Muscle layer of colon (tissue), 2 donors: ENCODE measurements around the gene KCNJ18.
"Not testable (repeated sequence)": the region's sequence is repeated elsewhere in the genome, so short reads cannot be mapped to it uniquely, and the experiment has no call there.

ENCODE experiments used
- H3K27ac ChIP-seq: one replicate; pipeline ENCODE4 v1.7.0; 2013; ENCODE audit warnings: low read depth, mild to moderate bottlenecking, low read length, moderate library complexity
- H3K27me3 ChIP-seq, 2 donors: one replicate each; pipeline ENCODE4 v1.7.0; 2013; ENCODE audit warnings: low read length in 2 of 2, mild to moderate bottlenecking in 2 of 2; ENCODE audit not compliant: insufficient read depth in 2 of 2, control insufficient read depth in 1 of 2
- H3K36me3 ChIP-seq: one replicate; pipeline ENCODE4 v1.7.0; 2013; ENCODE audit warnings: mild to moderate bottlenecking, low read length; ENCODE audit not compliant: insufficient read depth
- H3K4me1 ChIP-seq: one replicate; pipeline ENCODE4 v1.7.0; 2013; ENCODE audit warnings: mild to moderate bottlenecking, low read length; ENCODE audit not compliant: insufficient read depth
- H3K4me3 ChIP-seq, 2 donors: one replicate each; pipeline ENCODE4 v1.7.0; 2013; ENCODE audit warnings: low read length in 2 of 2, low read depth in 1 of 2, mild to moderate bottlenecking in 1 of 2, moderate library complexity in 1 of 2
- H3K9ac ChIP-seq: one replicate; pipeline ENCODE4 v1.7.0; 2013; ENCODE audit warnings: low read length
- H3K9me3 ChIP-seq: one replicate; pipeline ENCODE4 v1.7.0; 2013; ENCODE audit warnings: mild to moderate bottlenecking, low read length
- donor health status: abdominal sarcoma.
- donor health status: Adenocarcinoma of cecum.

KCNJ18 gene

DNA sequence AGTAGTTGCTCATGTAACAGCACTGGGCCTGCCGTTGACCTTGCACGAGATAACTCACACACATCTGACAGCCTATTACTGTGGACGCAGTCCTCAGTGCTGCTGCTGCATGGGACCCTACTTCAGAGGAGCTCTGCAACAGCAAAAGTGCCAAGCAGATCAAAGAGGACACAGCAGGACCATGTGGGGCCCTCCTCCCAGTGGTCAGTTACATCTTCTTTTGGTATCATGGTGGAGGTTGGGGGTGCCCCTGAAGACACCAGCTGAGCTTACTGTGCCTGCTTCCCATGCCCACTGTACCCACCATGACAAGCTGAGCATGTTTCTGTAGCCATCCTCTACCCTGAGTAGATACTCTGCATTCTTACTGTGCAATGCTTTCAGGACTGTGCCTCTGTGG, 41.6 kb downstream of the KCNJ18 start:
- H3K27me3 ChIP-seq, H3K27ac ChIP-seq, H3K4me1 ChIP-seq, H3K4me3 ChIP-seq, H3K9me3 ChIP-seq, H3K9ac ChIP-seq, H3K36me3 ChIP-seq: not testable (repeated sequence)

DNA sequence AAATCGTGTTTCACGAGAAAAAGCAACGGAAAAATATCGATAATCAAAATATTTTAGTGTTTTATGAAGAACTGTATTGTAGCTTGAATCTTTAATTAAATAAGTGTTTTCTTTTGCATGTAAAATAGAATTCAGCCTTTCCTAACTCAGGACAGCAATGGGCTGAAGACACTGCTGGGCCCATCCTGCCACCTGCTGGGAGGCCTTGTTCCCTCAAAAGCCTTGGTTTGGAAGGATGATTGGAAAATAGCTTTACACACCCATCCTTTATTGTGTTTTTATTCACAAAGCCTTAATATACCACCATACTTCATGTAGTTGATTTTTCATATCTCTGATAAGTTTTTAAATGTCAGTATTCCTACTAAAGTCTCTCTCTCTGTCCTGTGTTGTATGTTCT, 43.5 kb downstream of the KCNJ18 start:
- H3K4me3 ChIP-seq, H3K27ac ChIP-seq, H3K9ac ChIP-seq, H3K9me3 ChIP-seq, H3K4me1 ChIP-seq, H3K27me3 ChIP-seq, H3K36me3 ChIP-seq: not testable (repeated sequence)

DNA sequence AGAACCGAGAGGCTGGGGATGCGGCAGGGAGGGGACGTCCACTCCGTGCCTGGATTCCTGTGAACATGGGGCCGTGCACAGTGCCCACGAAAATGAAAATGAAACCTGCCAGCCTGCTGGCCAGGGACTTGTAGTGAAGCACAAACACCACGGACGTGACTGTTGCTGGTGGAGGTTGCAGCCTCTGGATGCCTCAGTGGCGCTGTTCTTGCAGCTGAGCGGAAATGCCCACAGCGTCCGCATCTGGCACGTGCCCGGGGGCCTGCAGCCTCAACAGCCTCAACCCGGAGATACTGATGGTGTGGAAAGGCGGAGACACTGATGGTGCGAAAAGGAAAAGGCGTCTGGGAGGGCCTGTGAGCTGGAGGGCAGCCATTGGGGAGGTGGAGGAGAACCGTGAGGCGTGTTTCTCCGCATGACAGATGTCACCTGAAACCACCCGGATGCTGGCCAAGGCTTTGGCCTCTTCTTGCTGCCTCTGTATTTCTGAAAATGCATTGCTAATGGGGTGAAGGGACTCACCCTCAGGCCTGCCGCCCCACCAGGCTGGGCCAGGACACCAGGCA, 44.8 kb downstream of the KCNJ18 start:
- not testable (repeated sequence) for H3K27me3 ChIP-seq, H3K9me3 ChIP-seq, H3K27ac ChIP-seq, H3K4me3 ChIP-seq, H3K4me1 ChIP-seq, H3K9ac ChIP-seq, H3K36me3 ChIP-seq

DNA sequence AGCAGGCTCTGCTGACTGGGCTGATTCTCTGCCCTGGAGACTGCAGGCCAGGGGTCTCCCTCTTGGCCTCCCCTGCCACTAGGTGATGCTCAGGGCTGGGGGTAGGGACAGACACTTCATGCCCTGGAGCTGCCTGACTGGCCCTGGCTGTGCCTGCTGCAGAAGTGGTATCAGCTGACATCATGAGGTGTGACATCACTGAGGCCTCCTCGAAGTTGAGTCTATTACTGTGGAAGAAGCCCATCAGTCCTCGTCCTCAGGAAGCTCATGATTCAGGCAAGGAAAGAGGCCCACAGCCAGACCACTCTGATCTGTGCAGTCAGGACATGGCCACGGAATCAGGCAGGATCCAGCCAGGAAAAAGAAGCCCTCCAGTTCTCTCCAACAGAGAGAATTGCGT, 45.9 kb downstream of the KCNJ18 start:
- not testable (repeated sequence) for H3K9me3 ChIP-seq, H3K27ac ChIP-seq, H3K9ac ChIP-seq, H3K4me1 ChIP-seq, H3K4me3 ChIP-seq, H3K27me3 ChIP-seq, H3K36me3 ChIP-seq

DNA sequence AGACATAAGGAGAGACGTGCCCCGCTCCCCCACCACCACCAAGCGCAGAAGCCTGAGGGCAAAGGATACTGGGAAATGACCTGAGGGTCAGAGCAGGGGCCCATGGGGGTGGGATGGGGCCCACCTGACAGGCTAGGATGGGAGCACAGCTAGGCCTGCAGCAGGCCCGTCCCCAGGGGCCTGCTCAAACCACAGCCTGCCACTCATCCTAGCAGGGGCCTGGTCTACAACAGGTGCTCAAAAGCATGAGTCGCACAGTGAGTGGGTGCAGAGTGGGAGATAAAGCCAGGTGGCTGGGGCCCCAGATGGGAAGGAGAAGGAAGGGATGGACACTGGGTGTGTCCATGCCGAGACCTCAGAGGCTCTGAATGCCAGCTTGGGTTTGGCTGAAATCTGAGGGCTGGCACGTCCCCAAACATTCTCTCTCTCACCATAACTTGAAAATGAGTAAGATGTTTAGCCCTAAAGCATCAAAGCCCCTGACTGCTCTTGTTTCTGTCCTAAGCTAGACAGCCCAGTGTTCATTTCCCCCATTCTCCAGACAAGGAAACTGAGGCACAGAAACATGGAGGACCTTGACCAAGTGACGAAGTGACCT, 46.7 kb downstream of the KCNJ18 start:
- not testable (repeated sequence) for H3K27ac ChIP-seq, H3K4me1 ChIP-seq, H3K36me3 ChIP-seq, H3K9me3 ChIP-seq, H3K4me3 ChIP-seq, H3K27me3 ChIP-seq, H3K9ac ChIP-seq

DNA sequence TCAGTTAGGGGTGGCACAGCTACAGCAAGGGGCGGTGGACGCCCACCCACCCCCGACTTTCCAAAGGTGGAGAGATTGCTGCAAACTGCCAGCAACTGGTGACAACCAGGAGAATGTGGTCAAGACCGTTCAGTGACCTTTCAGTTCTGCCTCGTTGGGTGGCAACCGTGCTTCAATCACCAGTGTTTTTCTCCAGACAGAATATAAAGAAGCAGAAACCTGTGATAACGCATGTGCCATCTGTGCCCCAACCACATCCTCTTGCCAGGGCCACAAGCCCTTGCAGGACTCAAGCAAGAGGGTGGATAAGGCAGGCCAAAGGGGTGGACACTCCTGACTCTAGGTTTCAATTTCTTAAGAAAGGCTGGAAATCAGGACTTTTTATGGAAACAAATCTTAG, 47.2 kb downstream of the KCNJ18 start:
- H3K9me3 ChIP-seq, H3K27ac ChIP-seq, H3K4me1 ChIP-seq, H3K27me3 ChIP-seq, H3K36me3 ChIP-seq, H3K9ac ChIP-seq, H3K4me3 ChIP-seq: not testable (repeated sequence)

DNA sequence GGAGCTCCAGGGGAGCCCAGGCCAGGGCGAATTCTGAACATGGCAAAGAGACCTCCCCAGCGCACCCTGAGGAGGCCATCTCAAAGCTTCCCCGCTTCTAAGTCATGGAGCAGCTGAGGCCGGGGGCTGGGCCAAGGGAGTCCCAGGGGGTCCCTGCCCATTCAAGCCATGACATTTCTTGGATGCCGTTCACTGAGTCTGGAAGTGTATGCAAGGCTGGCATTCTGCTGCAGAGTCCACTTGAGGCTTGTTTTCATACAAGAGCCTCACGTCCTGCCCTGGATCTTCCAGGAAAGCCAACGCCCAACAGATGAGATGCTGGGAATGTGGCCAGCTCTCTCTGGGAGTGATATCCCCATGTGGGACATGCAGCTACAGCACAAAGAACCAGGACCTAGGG, 48.5 kb downstream of the KCNJ18 start:
- not testable (repeated sequence) for H3K36me3 ChIP-seq, H3K4me1 ChIP-seq, H3K27ac ChIP-seq, H3K9me3 ChIP-seq, H3K9ac ChIP-seq, H3K4me3 ChIP-seq, H3K27me3 ChIP-seq

DNA sequence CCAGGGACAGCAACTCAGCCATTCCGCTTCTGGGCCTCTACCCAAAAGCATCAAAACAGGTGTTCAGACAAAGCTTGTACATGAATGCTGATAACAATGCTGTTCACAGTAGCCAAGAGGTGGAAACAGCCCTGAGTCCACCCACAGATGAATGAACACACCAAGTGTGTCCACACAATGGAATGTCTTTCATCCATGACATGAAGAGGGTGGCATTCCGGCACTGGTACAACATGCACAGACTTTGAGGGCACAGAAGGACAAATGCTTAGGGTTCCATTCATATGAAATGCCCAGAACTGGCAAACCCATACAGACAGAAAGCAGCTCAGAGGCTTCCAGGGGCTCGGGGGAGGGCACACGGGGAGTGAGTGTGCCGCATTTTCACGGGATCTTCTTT, 49.2 kb downstream of the KCNJ18 start:
- H3K9me3 ChIP-seq, H3K4me3 ChIP-seq, H3K4me1 ChIP-seq, H3K9ac ChIP-seq, H3K36me3 ChIP-seq, H3K27ac ChIP-seq, H3K27me3 ChIP-seq: not testable (repeated sequence)

DNA sequence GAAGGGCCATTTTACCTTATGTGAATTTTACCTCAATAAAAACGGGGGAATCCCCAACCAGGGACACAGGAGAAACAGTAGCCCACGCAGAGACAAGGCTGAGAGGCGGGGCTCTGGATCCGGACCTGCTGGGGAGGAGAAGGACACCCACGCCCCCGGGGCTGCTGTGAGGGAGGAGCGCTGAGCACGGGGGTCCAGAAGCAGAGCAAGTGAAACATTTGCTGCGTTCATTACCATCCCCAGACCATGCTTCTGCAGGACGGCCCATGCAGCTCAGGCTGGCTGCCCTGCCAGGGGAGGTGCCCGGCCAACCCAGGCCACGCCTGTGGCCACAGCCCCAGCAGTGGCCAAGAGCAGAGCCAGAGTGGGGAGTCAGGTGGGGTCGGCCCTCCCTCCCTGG, 50.0 kb downstream of the KCNJ18 start:
- H3K9me3 ChIP-seq = no peaks in the 10 kb centered on the region
- H3K36me3 ChIP-seq = no peaks in the 10 kb centered on the region
- H3K9ac ChIP-seq = no peak overlapping the region
- no peak overlapping the region for H3K27ac ChIP-seq
- H3K4me3 ChIP-seq = no peak overlapping the region
- no peaks in the 10 kb centered on the region for H3K4me1 ChIP-seq
- H3K27me3 ChIP-seq = no peaks in the 10 kb centered on the region

DNA sequence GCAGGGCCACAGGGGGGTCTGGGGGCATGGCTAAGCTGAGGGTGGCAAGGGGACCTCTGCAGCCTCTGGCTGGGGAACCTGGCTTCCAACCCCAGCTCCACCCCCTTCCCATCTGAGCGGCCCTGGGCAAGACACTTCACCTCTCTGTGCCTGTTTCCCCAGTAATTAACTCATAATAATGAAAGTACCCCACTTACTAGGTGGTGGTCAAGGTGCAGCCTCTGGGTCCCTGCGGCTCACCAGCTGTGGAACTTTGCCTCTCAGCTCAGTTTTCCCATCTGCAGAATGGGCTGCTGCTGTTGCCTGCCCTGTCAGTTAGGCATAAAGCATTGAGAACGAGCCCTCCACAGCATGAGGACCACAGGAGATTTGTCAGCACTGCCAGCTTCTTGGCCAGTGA, 51.8 kb downstream of the KCNJ18 start:
- not testable (repeated sequence) for H3K27ac ChIP-seq, H3K36me3 ChIP-seq, H3K9ac ChIP-seq, H3K27me3 ChIP-seq, H3K4me1 ChIP-seq, H3K4me3 ChIP-seq, H3K9me3 ChIP-seq

DNA sequence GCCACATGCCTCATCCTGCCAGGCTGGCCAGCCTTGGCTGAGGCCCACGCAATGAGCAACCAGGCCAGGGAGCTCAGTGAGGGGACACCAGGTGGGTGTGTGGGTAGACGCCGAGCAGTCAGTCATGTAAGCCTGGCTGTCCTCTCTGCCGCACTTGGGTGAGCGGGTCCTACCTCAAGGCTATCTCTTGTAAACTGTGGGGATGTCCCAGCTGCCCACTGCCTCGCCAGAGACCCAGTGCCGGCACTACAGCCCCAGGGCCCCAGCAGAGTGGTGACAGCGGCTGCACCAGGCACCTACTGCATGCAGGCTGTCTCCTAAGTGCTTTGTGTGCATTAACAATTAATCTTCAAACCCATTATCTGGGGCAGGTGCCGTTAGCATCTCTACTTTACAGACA, 52.3 kb downstream of the KCNJ18 start:
- not testable (repeated sequence) for H3K4me3 ChIP-seq, H3K36me3 ChIP-seq, H3K4me1 ChIP-seq, H3K9ac ChIP-seq, H3K27me3 ChIP-seq, H3K27ac ChIP-seq, H3K9me3 ChIP-seq

DNA sequence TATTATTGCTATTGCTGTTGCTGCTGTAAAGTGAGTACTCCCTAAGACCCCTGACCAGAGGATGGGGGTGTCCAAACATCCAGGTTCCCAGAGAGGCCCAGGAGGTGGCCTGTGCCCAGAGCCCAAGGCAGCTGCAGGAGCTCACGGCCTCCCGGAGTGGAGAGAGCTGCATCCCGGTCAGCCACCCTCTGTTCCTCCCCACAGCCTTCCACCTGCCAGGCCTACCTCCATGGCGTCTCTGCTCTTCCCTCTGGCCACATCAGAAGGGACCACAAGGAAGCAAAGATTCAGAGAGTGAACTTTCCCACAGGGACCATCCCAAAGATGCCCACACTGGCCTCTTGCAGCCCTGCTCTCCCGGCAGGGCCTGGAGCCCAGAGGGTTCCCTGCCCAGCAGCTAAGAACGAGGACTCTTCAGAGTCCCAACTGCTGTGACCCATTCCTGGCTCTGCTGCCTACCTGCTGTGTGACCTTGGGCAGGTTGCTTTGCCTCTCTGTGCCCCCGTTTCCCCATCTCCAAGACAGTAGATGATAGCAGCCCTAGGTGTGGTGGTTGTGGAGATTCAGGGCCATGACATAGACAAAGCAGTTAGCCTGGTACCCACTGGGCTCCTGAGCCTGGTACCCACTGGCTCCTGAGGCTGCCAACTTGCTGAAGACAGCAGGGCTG, 53.2 kb downstream of the KCNJ18 start:
- not testable (repeated sequence) for H3K9ac ChIP-seq, H3K36me3 ChIP-seq, H3K9me3 ChIP-seq, H3K27ac ChIP-seq, H3K4me3 ChIP-seq, H3K4me1 ChIP-seq, H3K27me3 ChIP-seq
